Suprapubic skin (tissue), 2 donors: ENCODE measurements around the gene STK32B.

Source experiments
- EP300 ChIP-seq: sonication (generic); formaldehyde crosslinking; IDR thresholded peaks from one replicate; pipeline ENCODE4 v1.6.1; 2017; ENCODE audit warnings: antibody characterized with exemption
- POLR2A ChIP-seq, 2 donors: fragments of 450-650 bp; IDR thresholded peaks; one replicate each; pipeline ENCODE4 v1.6.1; 2017; ENCODE audit warnings: antibody characterized with exemption in 2 of 2, mild to moderate bottlenecking in 2 of 2, moderate library complexity in 2 of 2

DNA sequence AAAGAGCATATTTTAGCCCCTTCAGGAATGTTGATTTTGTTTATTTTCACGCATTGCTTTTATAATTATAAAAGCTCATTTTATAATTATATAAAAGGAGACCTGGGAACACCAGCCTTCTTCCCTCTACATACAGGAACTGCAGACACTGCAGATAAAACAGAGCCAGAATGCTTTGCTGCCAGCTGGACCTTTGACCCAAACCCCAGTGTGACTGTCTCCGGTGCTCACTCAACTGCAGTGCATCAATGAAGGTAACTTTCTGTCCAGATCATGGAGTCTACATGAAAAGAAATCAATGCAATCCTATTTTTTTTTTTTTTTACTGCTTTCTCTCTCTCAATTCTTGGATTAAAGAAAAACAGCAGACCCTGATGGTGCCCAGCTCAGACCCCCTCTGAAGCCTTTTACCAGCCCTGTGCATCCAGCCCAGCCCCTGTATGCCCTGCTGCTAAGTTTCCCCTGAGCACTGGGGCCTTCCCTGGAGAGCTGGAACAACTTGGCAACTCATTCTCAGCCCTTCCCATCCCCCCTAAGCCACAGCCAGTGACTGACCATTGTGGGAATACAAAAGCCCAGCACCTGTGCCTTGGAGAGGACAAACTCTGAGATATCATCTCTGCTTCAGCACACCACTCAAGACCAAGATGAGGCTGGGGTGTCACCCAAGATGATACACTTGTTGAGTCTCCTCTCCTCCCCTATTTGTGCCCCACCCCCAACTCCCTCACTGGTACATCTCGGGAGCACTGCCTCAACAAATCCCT, 475.0 kb downstream of the STK32B start:
- TF ChIP-seq POLR2A (IDR thresholded peaks at IDR 0.05) (no peak), EP300 (no peak)
